ENCODE results near the gene CERS1.

CERS1 gene

GRCh38 chr19:18870531-18871172 lies 25.3 kb downstream of the CERS1 start:
- DNase-seq: no peak

GRCh38 chr19:18869781-18870530 lies 26.0 kb downstream of the CERS1 start:
- DNase-seq: no peak

- DNase-seq: no peak
These were observed 26.8 kb downstream of the CERS1 start for GRCh38 chr19:18869023-18869618.

- no peak for DNase-seq
These were observed 27.5 kb downstream of the CERS1 start for GRCh38 chr19:18868380-18869022.

- no peak for DNase-seq
These were observed 28.2 kb downstream of the CERS1 start for GRCh38 chr19:18867751-18868150.

GRCh38 chr19:18867199-18867598 lies 28.8 kb downstream of the CERS1 start:
- DNase-seq: no peak

- no peak for DNase-seq
These were observed 29.2 kb downstream of the CERS1 start for GRCh38 chr19:18866800-18867123.

GRCh38 chr19:18865973-18866799 lies 29.8 kb downstream of the CERS1 start:
- DNase-seq: peak; percentile 37 to 67

GRCh38 chr19:18865106-18865972 lies 30.6 kb downstream of the CERS1 start:
- no peak for DNase-seq

- DNase-seq: no peak
These were observed 32.1 kb downstream of the CERS1 start for GRCh38 chr19:18863843-18864362.

- DNase-seq: no peak
These were observed 32.7 kb downstream of the CERS1 start for GRCh38 chr19:18862976-18863842.

GRCh38 chr19:18861917-18862316 lies 34.0 kb downstream of the CERS1 start:
- no peak for DNase-seq

- peak in 1 of 2 donors; percentile 12 for DNase-seq
These were observed 34.7 kb downstream of the CERS1 start for GRCh38 chr19:18861235-18861634.

GRCh38 chr19:18860725-18861124 lies 35.2 kb downstream of the CERS1 start:
- no peak for DNase-seq

GRCh38 chr19:18860302-18860700 lies 35.7 kb downstream of the CERS1 start:
- DNase-seq: no peak

- DNase-seq: no peak
These were observed 36.2 kb downstream of the CERS1 start for GRCh38 chr19:18859676-18860301.

- no peak for DNase-seq
These were observed 36.9 kb downstream of the CERS1 start for GRCh38 chr19:18858906-18859646.

- DNase-seq: no peak
These were observed 38.7 kb downstream of the CERS1 start for GRCh38 chr19:18857223-18857622.

GRCh38 chr19:18856385-18857126 lies 39.4 kb downstream of the CERS1 start:
- no peak for DNase-seq
